Vagina (tissue), 2 donors: ENCODE results near the gene ADCY1. TPM values are rescaled to one million over a fixed set of nuclear protein-coding genes. Genes with fewer than 3 reads are reported as not detected.
A peak's percentile ranks its signal among the peaks of the same experiment; 100 is the strongest.

Experiments
- DNase-seq, 2 donors: peaks; one replicate each; pipeline ENCODE4 v3.0.0-alpha.2; 2017; ENCODE audit errors: extremely low spot score in 2 of 2
- H3K27ac ChIP-seq: fragments of 200-600 bp; sonication (generic); one replicate; pipeline ENCODE4 v1.5.1; 2019
- H3K27me3 ChIP-seq: fragments of 200-600 bp; sonication (generic); one replicate; pipeline ENCODE4 v1.5.1; 2019
- H3K36me3 ChIP-seq, 2 donors: fragments of 200-600 bp; sonication (generic); one replicate each; pipeline ENCODE4 v1.5.1; 2017 to 2019
- H3K4me1 ChIP-seq: fragments of 200-600 bp; sonication (generic); one replicate; pipeline ENCODE4 v1.5.1; 2019
- H3K4me3 ChIP-seq, 2 donors: fragments of 200-600 bp; sonication (generic); 1 replicate in 1 of 2; 2 replicates in 1 of 2; pipeline ENCODE4 v1.5.1; 2016 to 2019
- H3K9me3 ChIP-seq: fragments of 200-600 bp; sonication (generic); one replicate; pipeline ENCODE4 v1.5.1; 2019
- CTCF ChIP-seq, 3 experiments: fragments of 450-650 bp in 2 of 3; fragments of 200-600 bp in 1 of 3; sonication (generic) in 1 of 3; IDR thresholded peaks; one replicate each; pipeline ENCODE4 v1.5.1; 2017 to 2019; ENCODE audit warnings: antibody characterized with exemption in 3 of 3, mild to moderate bottlenecking in 2 of 3, moderate library complexity in 2 of 3
- POLR2A ChIP-seq, 2 donors: fragments of 450-650 bp; IDR thresholded peaks; one replicate each; pipeline ENCODE4 v1.6.1; 2017; ENCODE audit warnings: antibody characterized with exemption in 2 of 2, mild to moderate bottlenecking in 2 of 2, moderate library complexity in 2 of 2
- POLR2AphosphoS5 ChIP-seq, 2 donors: sonication (generic); formaldehyde crosslinking; IDR thresholded peaks; one replicate each; pipeline ENCODE4 v1.9.0; 2017; ENCODE audit warnings: antibody characterized with exemption in 2 of 2, mild to moderate bottlenecking in 2 of 2, low read depth in 1 of 2; ENCODE audit not compliant: insufficient read depth in 1 of 2
- intact Hi-C: fragments of 100-400 bp; cut with DNase I; formaldehyde crosslinking; loops from one replicate; pipeline ENCODE4 v1.15.1; 2023
- total RNA-seq: library from RNA; depleted of rRNA; stranded (reverse); fragments of >200 nt; gene quantifications from one replicate; pipeline ENCODE4 v1.2.3, GENCODE V29; 2016

Gene ADCY1
- total RNA-seq, 1 donor from 2014 or later: 2.5 TPM

- H3K4me3 ChIP-seq: no peak overlapping the region
- no peak overlapping the region for H3K27ac ChIP-seq
- intact Hi-C loops: no loop called here
- H3K9me3 ChIP-seq: no peaks in the 10 kb centered on the region
- no peaks in the 10 kb centered on the region for H3K27me3 ChIP-seq
- no peaks in the 10 kb centered on the region for H3K4me1 ChIP-seq
- no peak for TF ChIP-seq POLR2A (IDR thresholded peaks at IDR 0.05)
- TF ChIP-seq CTCF (IDR thresholded peaks at IDR 0.05): no peak
- no peak for TF ChIP-seq POLR2AphosphoS5 (IDR thresholded peaks at IDR 0.05; ENCODE audit: insufficient read depth in 1 of 2, low read depth in 1 of 2)
- no peak for DNase-seq
- H3K36me3 ChIP-seq: no peaks in the 10 kb centered on the region
Measured at GRCh38 chr7:45589061-45589460, 14.9 kb downstream of the ADCY1 start.

DNA sequence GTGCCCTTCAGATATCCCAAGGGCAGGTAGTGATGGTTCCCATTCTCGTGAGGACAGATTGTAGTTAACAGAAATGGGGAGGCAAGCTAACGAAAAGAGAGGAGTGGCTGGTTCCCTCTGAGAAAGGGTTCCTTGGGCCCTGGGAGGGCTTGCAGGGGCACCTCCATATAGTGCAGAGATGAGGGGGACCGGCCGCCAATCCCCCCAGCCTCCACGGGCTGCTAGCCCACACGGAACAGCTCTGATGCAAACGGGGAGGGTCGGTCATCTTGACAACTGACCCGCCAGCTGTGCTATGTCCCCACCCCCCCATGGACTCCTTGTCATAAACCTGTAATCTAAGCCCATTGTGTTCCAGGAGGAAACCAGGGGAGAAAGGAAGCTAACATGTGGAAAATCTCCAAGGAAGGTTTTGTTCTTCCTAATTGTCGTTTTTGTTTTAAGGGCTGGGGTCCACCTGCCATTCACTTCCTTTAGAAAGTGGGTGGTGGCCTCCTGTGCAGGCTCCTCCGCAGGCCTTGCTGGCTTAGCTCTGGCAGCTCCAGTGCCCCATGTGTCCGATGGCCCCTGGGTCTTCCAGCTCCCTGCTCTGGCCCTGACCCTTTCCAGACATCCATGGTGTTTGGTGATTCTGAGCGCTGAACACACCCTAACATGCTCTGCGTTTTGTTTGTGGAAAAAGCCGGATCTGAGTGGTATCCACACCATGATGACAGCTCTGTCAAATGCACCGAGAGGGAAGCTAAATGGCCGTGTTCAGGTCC, 15.9 kb downstream of the ADCY1 start:
- Histone ChIP-seq H3K4me3 (no peak overlapping the region), H3K9me3 (no peaks in the 10 kb centered on the region), H3K36me3 (no peaks in the 10 kb centered on the region), H3K27me3 (no peaks in the 10 kb centered on the region), H3K4me1 (no peaks in the 10 kb centered on the region), H3K27ac (no peak overlapping the region)
- peak in 1 of 2 donors; percentile 95 for DNase-seq
- no peak for TF ChIP-seq POLR2AphosphoS5 (IDR thresholded peaks at IDR 0.05; ENCODE audit: insufficient read depth in 1 of 2, low read depth in 1 of 2)
- no peak for TF ChIP-seq CTCF (IDR thresholded peaks at IDR 0.05)
- no peak for TF ChIP-seq POLR2A (IDR thresholded peaks at IDR 0.05)
- intact Hi-C loops: no loop called here

DNA sequence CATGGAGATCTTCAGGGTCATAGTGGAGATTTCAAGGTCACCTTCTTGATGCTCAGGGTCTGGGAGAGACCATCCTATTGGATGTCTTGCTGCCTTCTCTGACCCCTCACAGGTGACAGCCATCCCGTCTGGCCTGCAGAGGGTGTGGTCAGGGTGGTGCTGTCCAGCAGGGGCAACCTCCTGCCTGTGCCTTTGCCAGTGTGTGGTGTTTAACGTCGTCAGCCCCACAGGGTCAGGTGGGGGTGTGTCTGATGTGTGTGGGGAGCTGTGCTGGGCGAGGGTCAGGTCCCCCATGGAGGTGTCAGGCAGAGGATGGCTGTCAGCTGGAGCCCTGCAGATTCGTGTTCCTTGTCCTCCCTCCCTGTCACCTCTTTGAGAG, 16.5 kb downstream of the ADCY1 start:
- DNase-seq: no peak
- H3K27ac ChIP-seq: no peak overlapping the region
- H3K27me3 ChIP-seq: no peaks in the 10 kb centered on the region
- H3K4me3 ChIP-seq: no peak overlapping the region
- no peak for TF ChIP-seq POLR2A (IDR thresholded peaks at IDR 0.05)
- no peak for TF ChIP-seq POLR2AphosphoS5 (IDR thresholded peaks at IDR 0.05; ENCODE audit: insufficient read depth in 1 of 2, low read depth in 1 of 2)
- TF ChIP-seq CTCF (IDR thresholded peaks at IDR 0.05): no peak
- H3K36me3 ChIP-seq: no peaks in the 10 kb centered on the region
- H3K9me3 ChIP-seq: no peaks in the 10 kb centered on the region
- no peaks in the 10 kb centered on the region for H3K4me1 ChIP-seq
- intact Hi-C loops: no loop called here

DNA sequence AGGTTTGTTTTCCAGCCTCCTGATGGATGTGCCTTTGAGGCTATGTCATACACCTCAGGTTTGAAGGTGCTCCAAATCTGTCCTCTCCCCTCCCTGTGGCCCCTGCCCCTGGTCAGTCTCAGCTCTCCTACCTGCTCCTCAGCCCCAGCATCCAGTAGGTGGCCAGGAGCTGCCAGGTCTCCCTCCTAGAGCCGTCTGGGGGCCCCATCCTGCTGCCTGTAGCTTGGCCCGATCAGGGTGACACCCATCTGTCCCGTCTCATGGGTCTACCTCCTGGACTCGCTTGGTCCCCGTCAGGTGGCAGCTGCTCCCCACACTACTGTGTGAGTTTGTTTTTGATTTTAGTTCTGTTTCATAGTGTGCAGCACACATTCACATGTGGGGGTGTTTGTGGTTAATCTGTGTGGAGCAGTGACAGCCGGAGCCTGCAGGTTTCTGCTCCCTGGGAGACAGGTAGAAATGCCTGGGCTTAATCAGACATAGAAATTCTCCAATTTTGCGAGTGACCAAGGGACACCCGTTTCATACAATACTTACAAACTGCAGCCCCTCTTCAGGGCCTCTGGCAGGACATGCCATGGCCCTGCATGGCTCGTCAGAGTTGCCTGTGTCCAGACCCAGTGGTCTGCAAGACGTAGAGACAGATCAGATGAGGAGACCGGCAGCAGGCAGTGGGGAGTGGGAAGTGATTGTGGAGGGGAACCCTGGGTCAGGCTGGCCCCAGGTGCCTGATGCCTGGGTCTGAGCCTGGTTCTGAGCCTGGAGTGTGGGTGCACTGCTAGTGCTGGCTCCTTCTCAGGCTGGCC, 17.1 kb downstream of the ADCY1 start:
- H3K4me1 ChIP-seq: no peaks in the 10 kb centered on the region
- no peaks in the 10 kb centered on the region for H3K27me3 ChIP-seq
- intact Hi-C loops: no loop called here
- peak; percentile 70 to 84 for DNase-seq
- no peaks in the 10 kb centered on the region for H3K36me3 ChIP-seq
- no peaks in the 10 kb centered on the region for H3K9me3 ChIP-seq
- TF ChIP-seq POLR2A (IDR thresholded peaks at IDR 0.05): no peak
- no peak for TF ChIP-seq CTCF (IDR thresholded peaks at IDR 0.05)
- no peak for TF ChIP-seq POLR2AphosphoS5 (IDR thresholded peaks at IDR 0.05; ENCODE audit: insufficient read depth in 1 of 2, low read depth in 1 of 2)
- no peak overlapping the region for H3K4me3 ChIP-seq
- H3K27ac ChIP-seq: no peak overlapping the region
